Measurements from ENCODE around the gene HIF1A.

DNA sequence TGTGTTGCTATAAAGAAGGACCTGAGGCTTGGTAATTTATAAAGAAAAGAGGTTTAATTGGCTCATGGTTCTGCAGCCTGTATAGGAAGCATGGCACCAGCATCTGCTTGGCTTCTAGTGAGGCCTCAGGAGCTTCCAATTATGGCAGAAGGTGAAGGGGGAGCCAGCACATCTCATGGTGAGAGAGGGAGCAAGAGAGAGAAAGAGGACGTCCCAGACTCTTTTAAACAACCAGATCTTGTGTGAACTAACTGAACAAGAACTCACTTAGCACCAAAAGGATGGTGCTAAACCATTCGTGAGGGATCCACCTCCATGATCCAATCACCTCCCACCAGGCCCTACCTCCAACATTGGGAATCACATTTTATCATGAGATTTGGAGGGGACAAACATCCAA is 60.8 kb downstream of the HIF1A start:
- TF ChIP-seq, protein P1, sequence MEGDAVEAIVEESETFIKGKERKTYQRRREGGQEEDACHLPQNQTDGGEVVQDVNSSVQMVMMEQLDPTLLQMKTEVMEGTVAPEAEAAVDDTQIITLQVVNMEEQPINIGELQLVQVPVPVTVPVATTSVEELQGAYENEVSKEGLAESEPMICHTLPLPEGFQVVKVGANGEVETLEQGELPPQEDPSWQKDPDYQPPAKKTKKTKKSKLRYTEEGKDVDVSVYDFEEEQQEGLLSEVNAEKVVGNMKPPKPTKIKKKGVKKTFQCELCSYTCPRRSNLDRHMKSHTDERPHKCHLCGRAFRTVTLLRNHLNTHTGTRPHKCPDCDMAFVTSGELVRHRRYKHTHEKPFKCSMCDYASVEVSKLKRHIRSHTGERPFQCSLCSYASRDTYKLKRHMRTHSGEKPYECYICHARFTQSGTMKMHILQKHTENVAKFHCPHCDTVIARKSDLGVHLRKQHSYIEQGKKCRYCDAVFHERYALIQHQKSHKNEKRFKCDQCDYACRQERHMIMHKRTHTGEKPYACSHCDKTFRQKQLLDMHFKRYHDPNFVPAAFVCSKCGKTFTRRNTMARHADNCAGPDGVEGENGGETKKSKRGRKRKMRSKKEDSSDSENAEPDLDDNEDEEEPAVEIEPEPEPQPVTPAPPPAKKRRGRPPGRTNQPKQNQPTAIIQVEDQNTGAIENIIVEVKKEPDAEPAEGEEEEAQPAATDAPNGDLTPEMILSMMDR (IDR thresholded peaks at IDR 0.05; ENCODE audit: low read length), result no peak
- no peak for TF ChIP-seq EZH2 (IDR thresholded peaks at IDR 0.05; ENCODE audit: borderline replicate concordance, low read length)
